Upper lobe of right lung (tissue), 1 donor: ENCODE results near the gene SMOC2. TPM values are rescaled to one million over a fixed set of nuclear protein-coding genes. Genes with fewer than 3 reads are reported as not detected.
A peak's percentile ranks its signal among the peaks of the same experiment; 100 is the strongest.

Experiments used
- ATAC-seq: fragments of 200-7000 bp; cut with Tn5 transposase; one replicate; pipeline ENCODE4 v1.9.1; 2020; ENCODE audit warnings: mild to moderate bottlenecking, moderate library complexity
- DNase-seq: peaks from one replicate; pipeline ENCODE4 v3.0.0-alpha.2; 2020
- H3K27ac ChIP-seq: fragments of 200-600 bp; one replicate; pipeline ENCODE4 v1.8.0; 2022
- H3K27me3 ChIP-seq: fragments of 200-600 bp; one replicate; pipeline ENCODE4 v1.8.0; 2022; ENCODE audit warnings: mild to moderate bottlenecking
- H3K36me3 ChIP-seq: fragments of 200-600 bp; one replicate; pipeline ENCODE4 v1.8.0; 2022
- H3K4me1 ChIP-seq: fragments of 200-600 bp; one replicate; pipeline ENCODE4 v1.8.0; 2022
- H3K4me3 ChIP-seq: fragments of 200-600 bp; one replicate; pipeline ENCODE4 v1.8.0; 2022; ENCODE audit warnings: mild to moderate bottlenecking
- H3K9me3 ChIP-seq: fragments of 200-600 bp; one replicate; pipeline ENCODE4 v1.8.0; 2022
- intact Hi-C: fragments of 100-400 bp; cut with DNase I; formaldehyde crosslinking; loops from one replicate; pipeline ENCODE4 v1.11.0; 2022
- total RNA-seq: library from RNA; stranded (reverse); fragmentation: NEBNext Ultra II Directional; extraction: Animal tissue kit (Norgen Biotek cat#: 25700); gene quantifications from one replicate; pipeline ENCODE4 v1.2.1, GENCODE V29; 2021
- TF ChIP-seq, protein P1 (sequence below): fragments of 200-600 bp; IDR thresholded peaks from one replicate; pipeline ENCODE4 v1.8.0; 2022; ENCODE audit warnings: antibody characterized with exemption
- donor health status: DM: no; HTN: yes; CAD: no; lungs with severe emphysema.

The SMOC2 gene
- total RNA-seq, 1 donor from 2014 or later: 33.1 TPM

DNA sequence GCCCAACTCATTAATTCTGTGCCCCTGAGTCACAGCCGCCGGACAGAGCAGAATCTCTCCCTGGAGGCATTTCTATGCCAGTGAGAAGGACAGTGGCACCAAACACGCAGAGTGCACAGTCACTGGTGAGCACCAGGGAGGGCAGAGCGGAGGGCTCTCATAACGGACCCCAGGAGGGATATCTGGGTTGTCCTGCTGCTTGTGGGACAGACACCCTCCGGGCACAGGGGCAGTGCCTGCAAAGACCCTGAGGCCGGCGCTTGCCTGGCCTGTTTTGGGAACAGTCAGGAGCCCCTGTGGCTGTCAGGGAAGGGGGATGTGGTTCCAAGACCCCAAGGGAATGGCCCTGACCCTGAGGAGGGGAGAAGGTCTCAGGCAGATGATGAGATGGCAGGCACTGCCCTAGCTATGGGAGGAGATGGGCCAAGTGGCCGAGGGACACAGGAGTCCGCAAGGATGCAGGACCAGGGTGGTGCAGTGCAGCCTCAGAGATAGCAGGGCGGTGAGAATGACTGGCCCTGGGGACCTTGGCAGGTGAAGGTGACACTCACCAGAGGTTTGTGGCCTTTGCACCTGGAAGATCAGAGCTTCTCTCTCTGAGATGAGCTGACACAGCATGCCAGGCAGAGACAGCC, 270.8 kb downstream of the SMOC2 start:
- DNase-seq (no peak), ATAC-seq (no peak)
- no peaks in the 10 kb centered on the region for H3K36me3 ChIP-seq
- H3K27me3 ChIP-seq: peaks cover 33% of the 10 kb centered on the region
- H3K9me3 ChIP-seq: no peaks in the 10 kb centered on the region
- no peak overlapping the region for H3K27ac ChIP-seq
- no peaks in the 10 kb centered on the region for H3K4me1 ChIP-seq
- intact Hi-C loops: no loop called here
- no peak overlapping the region for H3K4me3 ChIP-seq
- TF ChIP-seq, protein P1, sequence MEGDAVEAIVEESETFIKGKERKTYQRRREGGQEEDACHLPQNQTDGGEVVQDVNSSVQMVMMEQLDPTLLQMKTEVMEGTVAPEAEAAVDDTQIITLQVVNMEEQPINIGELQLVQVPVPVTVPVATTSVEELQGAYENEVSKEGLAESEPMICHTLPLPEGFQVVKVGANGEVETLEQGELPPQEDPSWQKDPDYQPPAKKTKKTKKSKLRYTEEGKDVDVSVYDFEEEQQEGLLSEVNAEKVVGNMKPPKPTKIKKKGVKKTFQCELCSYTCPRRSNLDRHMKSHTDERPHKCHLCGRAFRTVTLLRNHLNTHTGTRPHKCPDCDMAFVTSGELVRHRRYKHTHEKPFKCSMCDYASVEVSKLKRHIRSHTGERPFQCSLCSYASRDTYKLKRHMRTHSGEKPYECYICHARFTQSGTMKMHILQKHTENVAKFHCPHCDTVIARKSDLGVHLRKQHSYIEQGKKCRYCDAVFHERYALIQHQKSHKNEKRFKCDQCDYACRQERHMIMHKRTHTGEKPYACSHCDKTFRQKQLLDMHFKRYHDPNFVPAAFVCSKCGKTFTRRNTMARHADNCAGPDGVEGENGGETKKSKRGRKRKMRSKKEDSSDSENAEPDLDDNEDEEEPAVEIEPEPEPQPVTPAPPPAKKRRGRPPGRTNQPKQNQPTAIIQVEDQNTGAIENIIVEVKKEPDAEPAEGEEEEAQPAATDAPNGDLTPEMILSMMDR: no peak

DNA sequence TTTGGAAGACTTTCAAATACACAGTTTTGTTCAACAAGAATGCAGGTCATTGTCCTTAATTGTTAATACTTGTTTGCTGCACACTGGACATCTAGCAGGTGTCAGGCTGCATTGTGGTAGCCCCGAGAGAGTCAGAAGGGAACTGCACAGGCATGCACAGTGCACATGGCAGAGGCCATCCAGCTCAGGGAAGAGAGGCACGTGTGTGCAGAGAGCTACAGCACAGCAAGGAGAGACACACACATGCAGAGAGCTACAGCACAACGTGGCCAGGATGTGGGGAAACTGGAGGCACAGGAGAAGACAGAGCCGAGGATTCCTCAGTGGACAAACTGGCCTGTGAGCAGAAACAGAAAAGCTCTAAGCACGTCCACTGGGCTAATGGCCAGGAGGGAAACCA, 272.0 kb downstream of the SMOC2 start:
- ATAC-seq (no peak), DNase-seq (no peak)
- Histone ChIP-seq H3K27me3 (peaks cover 33% of the 10 kb centered on the region), H3K36me3 (no peaks in the 10 kb centered on the region), H3K27ac (no peak overlapping the region), H3K9me3 (no peaks in the 10 kb centered on the region), H3K4me1 (no peaks in the 10 kb centered on the region), H3K4me3 (no peak overlapping the region)
- intact Hi-C loops: no loop called here
- TF ChIP-seq, protein P1: no peak

DNA sequence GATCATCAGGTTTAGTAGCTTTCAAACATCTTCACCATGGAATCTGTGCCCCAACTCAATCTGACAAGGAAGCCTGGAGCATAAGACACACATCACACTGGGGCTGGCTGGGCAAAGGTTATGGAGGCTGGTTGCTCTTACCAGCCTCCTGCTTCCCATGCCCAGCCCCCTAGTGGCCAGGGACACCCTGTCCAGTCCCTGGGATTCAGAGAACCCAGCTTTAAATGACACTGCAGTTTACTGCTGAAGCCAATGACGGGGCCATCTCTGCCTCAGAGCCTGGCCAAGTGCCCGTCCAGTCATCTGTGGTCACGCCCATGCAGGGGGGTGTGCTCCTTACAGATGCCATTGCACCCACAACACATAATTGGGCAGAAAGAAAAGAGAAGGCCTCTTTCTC, 272.9 kb downstream of the SMOC2 start:
- Histone ChIP-seq H3K27ac (no peak overlapping the region), H3K27me3 (peaks cover 33% of the 10 kb centered on the region), H3K36me3 (no peaks in the 10 kb centered on the region), H3K4me1 (no peaks in the 10 kb centered on the region), H3K4me3 (no peak overlapping the region), H3K9me3 (no peaks in the 10 kb centered on the region)
- intact Hi-C loops: no loop called here
- TF ChIP-seq, protein P1: no peak
- ATAC-seq (peak; percentile 61), DNase-seq (no peak)

DNA sequence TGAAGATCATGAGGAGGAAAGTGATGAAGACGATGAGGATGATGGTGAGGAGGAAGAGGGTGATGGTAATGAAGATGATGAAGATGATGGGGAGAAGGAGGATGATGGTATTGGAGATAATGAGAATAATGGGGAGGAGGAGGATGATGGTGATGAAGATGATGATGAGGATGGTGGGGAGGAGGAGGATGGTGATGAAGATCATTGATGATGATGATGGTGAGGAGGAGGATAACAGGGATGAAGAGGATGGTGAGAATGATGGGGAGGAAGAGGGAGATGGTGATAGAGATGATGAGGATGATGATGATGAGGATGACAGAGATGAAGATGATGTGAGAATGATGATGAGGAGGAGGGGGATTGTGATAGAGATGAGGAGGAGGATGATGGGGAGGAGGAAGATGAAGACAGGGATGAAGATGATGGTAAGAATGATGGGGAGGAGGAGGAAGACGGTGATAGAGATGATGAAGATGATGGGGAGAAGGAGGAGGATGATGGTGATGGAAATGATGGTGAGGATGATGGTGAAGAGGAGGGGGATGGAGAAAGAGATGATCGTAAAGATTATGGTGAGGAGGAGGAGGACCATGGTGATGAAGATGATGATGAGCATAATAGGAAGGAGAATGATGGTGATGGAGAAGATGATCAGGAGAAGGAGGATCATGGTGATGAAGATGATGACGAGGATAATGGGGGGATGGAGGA, 273.7 kb downstream of the SMOC2 start:
- no peaks in the 10 kb centered on the region for H3K36me3 ChIP-seq
- no peak for DNase-seq
- H3K4me1 ChIP-seq: no peaks in the 10 kb centered on the region
- intact Hi-C loops: no loop called here
- no peak overlapping the region for H3K4me3 ChIP-seq
- peaks cover 24% of the 10 kb centered on the region for H3K27me3 ChIP-seq
- TF ChIP-seq, protein P1: no peak
- no peak for ATAC-seq
- H3K9me3 ChIP-seq: no peaks in the 10 kb centered on the region
- H3K27ac ChIP-seq: no peak overlapping the region

DNA sequence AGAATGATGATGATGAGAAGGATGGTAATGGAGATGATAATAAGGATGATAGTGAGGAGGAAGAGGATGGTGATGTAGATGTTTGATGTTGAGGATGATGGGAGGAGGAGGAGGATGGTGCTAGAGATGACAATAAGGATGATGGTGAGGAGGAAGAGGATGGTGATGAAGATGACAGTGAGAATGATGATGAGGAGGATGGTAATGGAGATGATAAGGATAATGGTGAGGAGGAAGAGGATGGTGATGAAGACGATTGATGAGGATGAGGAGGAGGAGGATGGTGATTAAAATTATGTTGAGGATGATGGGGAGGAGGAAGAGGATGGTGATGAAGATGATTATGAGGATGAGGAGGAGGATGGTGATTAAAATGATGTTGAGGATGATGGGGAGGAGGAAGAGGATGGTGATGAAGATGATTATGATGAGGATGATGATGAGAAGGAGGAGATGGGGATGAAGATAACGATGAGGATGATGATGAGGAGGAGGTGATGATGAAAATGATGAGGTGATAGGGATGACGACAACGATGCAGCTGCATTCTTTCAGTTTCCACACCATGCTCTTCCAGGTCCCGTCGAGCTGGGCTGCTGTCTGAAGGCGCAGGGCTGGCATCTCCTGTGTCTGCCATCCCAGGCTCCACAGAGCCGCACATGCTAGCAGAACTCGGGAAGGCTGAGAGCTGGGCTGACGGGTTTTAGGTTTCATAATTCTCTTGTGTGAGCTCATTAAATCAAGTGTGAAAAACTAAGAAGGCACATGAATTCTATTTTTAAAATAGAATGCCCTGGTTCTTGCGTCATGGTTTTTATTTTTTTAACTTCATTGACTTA, 274.9 kb downstream of the SMOC2 start:
- Histone ChIP-seq H3K9me3 (no peaks in the 10 kb centered on the region), H3K36me3 (no peaks in the 10 kb centered on the region), H3K4me3 (no peak overlapping the region), H3K27me3 (peaks cover 22% of the 10 kb centered on the region), H3K4me1 (no peaks in the 10 kb centered on the region), H3K27ac (no peak overlapping the region)
- TF ChIP-seq, protein P1: no peak
- intact Hi-C loops: no loop called here
- no peak for ATAC-seq
- DNase-seq: no peak
